Osteoblast (primary cell): Measurements from ENCODE around the gene EPHA7. TPM values are rescaled to one million over a fixed set of nuclear protein-coding genes. Genes with fewer than 3 reads are reported as not detected.

Experiments used
- DNase-seq: peaks from one replicate; pipeline ENCODE4 v3.0.0; 2011; ENCODE audit warnings: low spot score, mixed read lengths; ENCODE audit not compliant: insufficient read length; ENCODE audit errors: missing footprints
- H2AFZ ChIP-seq: 2 replicates; pipeline ENCODE4 v1.6.0; 2011; ENCODE audit warnings: mild to moderate bottlenecking, low read length
- H3K27ac ChIP-seq: 2 replicates; pipeline ENCODE4 v1.5.1; 2011; ENCODE audit warnings: mild to moderate bottlenecking, low read depth, low read length, moderate library complexity
- H3K27me3 ChIP-seq: 2 replicates; pipeline ENCODE4 v1.6.0; 2012; ENCODE audit warnings: mild to moderate bottlenecking, control low read depth, inconsistent platforms, low read length, moderate library complexity; ENCODE audit not compliant: insufficient read depth
- H3K36me3 ChIP-seq: 2 replicates; pipeline ENCODE4 v1.5.1; 2011; ENCODE audit warnings: mild to moderate bottlenecking, low read length, control low read depth, moderate library complexity; ENCODE audit not compliant: insufficient read depth
- H3K4me1 ChIP-seq: 2 replicates; pipeline ENCODE4 v1.5.1; 2011; ENCODE audit warnings: mild to moderate bottlenecking, low read length, control low read depth, moderate library complexity; ENCODE audit not compliant: insufficient read depth
- H3K4me2 ChIP-seq: 2 replicates; pipeline ENCODE4 v1.6.0; 2011; ENCODE audit warnings: mild to moderate bottlenecking, low read length; ENCODE audit not compliant: insufficient read depth
- H3K4me3 ChIP-seq: fragments of 200-600 bp; sonication (generic); 3 replicates; pipeline ENCODE4 v1.5.1; 2012; ENCODE audit warnings: mild to moderate bottlenecking, low read length, inconsistent platforms; ENCODE audit not compliant: insufficient read depth
- H3K79me2 ChIP-seq: 2 replicates; pipeline ENCODE4 v1.6.0; 2012; ENCODE audit warnings: mild to moderate bottlenecking, low read length, control low read depth, inconsistent platforms; ENCODE audit not compliant: insufficient read depth
- H3K9me3 ChIP-seq: 2 replicates; pipeline ENCODE4 v1.5.1; 2011; ENCODE audit warnings: low read depth, low read length, control low read depth
- H4K20me1 ChIP-seq: 2 replicates; pipeline ENCODE4 v1.6.0; 2012; ENCODE audit warnings: mild to moderate bottlenecking, low read length, control low read depth; ENCODE audit not compliant: insufficient read depth
- CTCF ChIP-seq: IDR thresholded peaks from 2 replicates; pipeline ENCODE4 v1.5.1; 2011; ENCODE audit warnings: mild to moderate bottlenecking, low read depth, low read length, moderate library complexity; ENCODE audit errors: extremely low read depth
- total RNA-seq: library from RNA; depleted of rRNA; stranded (reverse); fragments of >200 nt; gene quantifications from 2 replicates; pipeline ENCODE4 v1.2.3, GENCODE V29; 2012

The EPHA7 gene
- 0.29 TPM in 1 of 2 replicates, not detected in the other for total RNA-seq

GRCh38 chr6:93419304-93420162 is at the start of gene EPHA7:
EPHA7 (minus strand) TSS chr6:93419559; CDS start chr6:93419341, 218 bp downstream.
- H3K4me2 ChIP-seq: peak within 1 kb of the TSS; percentile 87
- no peak for TF ChIP-seq CTCF
- peaks cover 38% of the 10 kb centered on the region for H3K27me3 ChIP-seq

GRCh38 chr6:93468291-93468690 is 48.9 kb upstream of the EPHA7 start:
- no peaks in the 10 kb centered on the region for H3K27me3 ChIP-seq
- H4K20me1 ChIP-seq: no peaks in the 10 kb centered on the region
- peaks cover 4% of the 10 kb centered on the region for H3K9me3 ChIP-seq
- no peaks in the 10 kb centered on the region for H3K36me3 ChIP-seq
- DNase-seq: no peak
- no peak for TF ChIP-seq CTCF
- no peak overlapping the region for H3K4me2 ChIP-seq
- H3K27ac ChIP-seq: no peak overlapping the region
- H2AFZ ChIP-seq: no peak overlapping the region
- no peaks in the 10 kb centered on the region for H3K79me2 ChIP-seq
- no peaks in the 10 kb centered on the region for H3K4me1 ChIP-seq
- H3K4me3 ChIP-seq: no peak overlapping the region

More at GRCh38 chr6:93419304-93420162, at the start of gene EPHA7:
- Histone ChIP-seq H3K36me3 (no peaks in the 10 kb centered on the region), H3K27ac (no peak within 1 kb of the TSS), H3K4me3 (peak within 1 kb of the TSS; percentile 60), H3K4me1 (peaks cover 4% of the 10 kb centered on the region), H3K9me3 (no peaks in the 10 kb centered on the region), H4K20me1 (no peaks in the 10 kb centered on the region), H2AFZ (peak within 1 kb of the TSS; percentile 77), H3K79me2 (no peaks in the 10 kb centered on the region)
- DNase-seq: peak; percentile 98

GRCh38 chr6:93454533-93454932 is 35.2 kb upstream of the EPHA7 start:
- H3K27ac ChIP-seq: no peak overlapping the region
- no peak overlapping the region for H3K4me3 ChIP-seq
- no peak for DNase-seq
- no peaks in the 10 kb centered on the region for H3K4me1 ChIP-seq
- H3K79me2 ChIP-seq: no peaks in the 10 kb centered on the region
- no peak overlapping the region for H2AFZ ChIP-seq
- H4K20me1 ChIP-seq: no peaks in the 10 kb centered on the region
- no peaks in the 10 kb centered on the region for H3K27me3 ChIP-seq
- no peak for TF ChIP-seq CTCF
- H3K9me3 ChIP-seq: no peaks in the 10 kb centered on the region
- H3K4me2 ChIP-seq: no peak overlapping the region
- H3K36me3 ChIP-seq: no peaks in the 10 kb centered on the region

- no peaks in the 10 kb centered on the region for H3K36me3 ChIP-seq
- H3K4me3 ChIP-seq: no peak overlapping the region
- no peak overlapping the region for H3K4me2 ChIP-seq
- no peak overlapping the region for H3K27ac ChIP-seq
- TF ChIP-seq CTCF: no peak
- no peaks in the 10 kb centered on the region for H3K79me2 ChIP-seq
- H4K20me1 ChIP-seq: no peaks in the 10 kb centered on the region
- DNase-seq: no peak
- no peaks in the 10 kb centered on the region for H3K27me3 ChIP-seq
- no peaks in the 10 kb centered on the region for H3K9me3 ChIP-seq
- H3K4me1 ChIP-seq: no peaks in the 10 kb centered on the region
- H2AFZ ChIP-seq: no peak overlapping the region
Measured at GRCh38 chr6:93453956-93454355, 34.6 kb upstream of the EPHA7 start.
